GM19324 (cell line): ENCODE data around the gene TRERF1.

Source experiments
- ATAC-seq: cut with Tn5 transposase; IDR thresholded peaks from one replicate; pipeline ENCODE4 v1.9.1; 2021; ENCODE audit warnings: mild to moderate bottlenecking, moderate library complexity; ENCODE audit not compliant: unreplicated experiment, low FRiP score

TRERF1 gene

GRCh38 chr6:42374018-42374669 lies 77.6 kb downstream of the TRERF1 start:
- ATAC-seq: no peak

- ATAC-seq: no peak
Measured at GRCh38 chr6:42372699-42373098, 79.0 kb downstream of the TRERF1 start.

DNA sequence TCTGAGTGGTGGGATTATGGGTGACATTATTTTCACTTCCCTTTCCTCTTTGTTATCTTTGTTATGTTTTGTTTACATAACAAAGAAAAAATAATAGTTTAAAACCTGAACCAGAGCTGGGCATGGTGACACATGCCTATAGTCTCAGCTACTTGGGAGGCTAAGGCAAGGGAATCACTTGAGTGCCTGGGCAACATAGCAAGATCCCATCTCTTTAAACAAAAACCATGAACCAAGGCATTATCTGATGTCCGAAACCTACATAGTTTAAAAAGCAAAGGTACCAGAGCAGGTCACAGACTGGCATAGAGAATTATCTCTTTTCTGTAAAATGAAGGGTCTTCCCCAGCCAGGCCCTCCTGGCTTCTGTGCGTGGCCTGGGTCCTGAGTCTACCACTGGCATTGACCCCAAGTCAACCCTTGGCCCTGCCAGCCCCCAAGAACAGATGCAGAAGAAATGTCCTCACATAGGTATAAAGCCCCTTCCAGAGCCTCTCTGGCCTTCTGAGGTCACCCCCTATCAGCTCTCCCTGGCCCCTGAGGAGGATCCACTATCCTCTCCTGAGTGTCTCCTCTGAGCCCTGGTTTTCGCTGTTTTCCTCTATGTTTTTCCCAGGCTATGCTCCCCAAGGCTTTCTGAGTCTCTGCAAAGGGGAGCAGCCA lies 81.3 kb downstream of the TRERF1 start:
- no peak for ATAC-seq

DNA sequence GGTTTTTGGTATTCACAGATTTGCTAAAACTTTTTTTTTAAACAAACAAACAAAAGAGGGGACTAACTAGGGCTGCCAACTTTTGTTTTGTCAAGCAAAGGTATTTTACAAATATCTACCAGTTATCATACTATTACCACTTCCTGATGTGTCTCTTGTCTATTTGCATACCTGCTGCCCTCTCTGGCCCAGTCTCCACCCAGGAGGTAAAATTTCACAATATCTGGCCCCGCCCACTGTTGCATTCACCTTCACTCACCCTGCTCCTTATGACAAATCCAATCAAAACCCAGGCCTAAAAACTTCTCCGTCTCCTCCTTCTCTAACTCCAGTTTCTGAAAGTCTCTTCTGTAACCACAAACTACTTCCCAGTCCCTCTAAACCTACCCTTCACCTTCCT lies 82.2 kb downstream of the TRERF1 start:
- ATAC-seq: no peak

GRCh38 chr6:42368181-42368580 lies 83.5 kb downstream of the TRERF1 start:
- ATAC-seq: no peak

DNA sequence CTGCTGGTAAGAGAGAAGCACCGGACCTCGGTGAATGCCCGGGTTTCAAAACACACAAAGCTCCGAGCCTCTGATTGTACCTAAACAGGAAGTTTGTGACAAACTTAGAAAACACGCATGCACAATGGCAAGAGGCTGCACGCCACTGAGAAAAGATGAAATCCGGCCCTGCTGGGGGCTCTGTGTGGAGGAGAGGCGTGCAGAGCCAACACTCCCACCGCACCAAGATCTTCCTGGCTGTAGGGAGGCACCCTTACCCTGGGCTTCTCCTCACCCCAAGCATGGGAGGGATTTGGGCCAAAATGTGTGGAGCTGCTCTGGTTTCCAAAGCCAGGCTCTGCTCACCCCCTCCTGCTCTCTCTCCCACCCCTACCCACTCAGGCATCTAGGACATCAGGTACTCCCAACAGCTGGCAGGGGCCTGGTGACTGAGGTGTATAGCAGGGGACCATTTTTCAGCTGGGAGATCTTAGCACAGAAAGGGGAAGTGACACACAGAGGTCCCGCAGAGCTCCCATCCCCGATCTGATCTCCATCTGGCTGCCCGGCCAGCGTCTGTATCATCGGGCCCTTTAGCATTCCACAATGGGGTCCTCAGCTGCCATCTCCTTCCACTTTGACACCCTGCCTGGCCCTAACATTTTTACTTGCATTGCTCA lies 84.2 kb downstream of the TRERF1 start:
- peak; percentile 49 for ATAC-seq

DNA sequence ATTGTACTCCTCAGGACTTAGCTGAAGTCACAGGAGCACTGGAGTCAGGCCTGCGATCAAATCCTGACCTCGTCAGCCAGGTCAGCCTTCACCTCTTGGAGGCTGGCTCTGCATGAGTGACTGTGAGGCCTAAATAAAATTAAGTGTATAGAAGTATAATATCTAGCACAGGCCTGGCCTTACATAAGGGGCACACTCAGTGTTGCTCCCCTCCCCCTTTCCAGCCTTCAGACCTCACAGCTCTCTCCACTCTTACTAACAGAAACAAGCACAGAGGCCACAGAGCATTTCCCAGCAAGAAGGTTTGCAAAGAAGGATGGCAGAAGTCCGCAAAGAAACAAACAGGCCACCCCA lies 84.8 kb downstream of the TRERF1 start:
- ATAC-seq: peak; percentile 15

DNA sequence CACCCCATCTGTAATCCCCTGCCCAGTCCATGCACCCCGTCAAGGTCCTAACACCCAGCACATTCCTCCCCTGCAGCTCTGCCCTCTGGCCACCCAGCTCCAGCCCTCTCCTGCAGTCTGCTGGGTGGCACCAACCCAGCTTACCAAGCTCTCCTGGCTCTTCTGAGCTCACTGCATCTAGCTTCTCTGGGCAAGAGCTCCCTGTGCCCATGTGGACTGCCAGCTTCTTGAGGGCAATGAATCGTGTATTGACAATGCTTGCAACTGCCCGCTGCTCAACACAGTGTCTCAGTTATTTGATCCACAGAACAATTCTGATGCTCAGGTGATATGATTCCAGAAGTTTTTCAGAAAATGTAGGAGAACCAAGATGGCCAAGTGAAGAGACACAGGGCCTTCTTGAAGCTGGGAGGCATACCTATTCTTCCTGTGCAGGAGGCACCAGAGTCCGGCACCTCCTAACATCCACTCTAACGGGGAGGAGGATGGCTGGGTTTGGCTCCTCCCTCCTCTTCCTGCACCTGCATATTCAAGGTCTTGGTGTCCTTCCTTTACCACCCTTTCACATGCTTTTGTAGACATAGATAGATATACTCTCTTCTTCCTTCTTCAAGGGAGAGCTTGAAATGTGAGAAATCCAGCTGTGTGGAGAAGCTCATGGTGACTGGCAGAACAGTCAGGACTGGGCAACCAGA lies 85.6 kb downstream of the TRERF1 start:
- ATAC-seq: no peak

GRCh38 chr6:42365021-42365420 lies 86.7 kb downstream of the TRERF1 start:
- ATAC-seq: no peak

GRCh38 chr6:42363926-42364849 lies 87.5 kb downstream of the TRERF1 start:
- ATAC-seq: no peak

DNA sequence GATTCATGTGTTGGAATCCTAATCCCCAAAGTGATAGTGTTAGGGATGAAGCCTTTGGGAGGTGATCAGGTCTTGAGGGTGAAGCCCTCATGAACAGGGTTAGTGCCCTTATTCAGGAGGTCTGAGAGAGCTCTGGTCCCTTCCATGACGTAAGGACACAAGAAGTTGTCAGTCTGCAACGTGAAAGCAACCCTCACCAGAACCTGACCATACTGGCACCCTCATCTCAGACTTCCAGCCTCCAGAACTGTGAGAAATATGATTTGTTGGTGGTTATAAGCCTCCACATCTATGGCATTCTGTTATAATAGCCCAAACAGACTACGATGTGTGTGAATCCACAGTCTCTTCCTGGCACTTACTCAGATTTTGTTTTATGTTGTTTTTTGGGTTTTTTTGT lies 90.7 kb downstream of the TRERF1 start:
- no peak for ATAC-seq

- no peak for ATAC-seq
Measured at GRCh38 chr6:42359021-42359420, 92.7 kb downstream of the TRERF1 start.

- ATAC-seq: no peak
Measured at GRCh38 chr6:42355416-42355815, 96.3 kb downstream of the TRERF1 start.

DNA sequence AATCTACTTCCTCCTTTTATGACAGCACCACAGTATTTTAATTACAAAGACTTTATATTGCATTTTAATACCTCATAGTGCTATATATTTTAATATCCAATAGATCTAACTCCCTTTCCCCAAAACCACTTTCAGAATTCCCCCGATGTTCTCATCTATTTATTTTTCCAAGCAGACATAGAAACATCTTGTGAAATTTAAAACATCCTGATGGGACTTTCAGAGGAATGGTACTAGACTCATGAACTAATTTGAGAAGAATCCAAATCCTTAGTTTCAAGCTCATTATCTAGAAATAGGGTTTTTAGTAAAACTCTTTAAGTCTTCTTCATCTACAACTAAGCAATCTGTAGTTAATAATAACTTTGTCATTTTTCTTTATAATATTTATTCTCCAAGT lies 97.0 kb downstream of the TRERF1 start:
- ATAC-seq: no peak

GRCh38 chr6:42352856-42353564 lies 98.7 kb downstream of the TRERF1 start:
- no peak for ATAC-seq

- no peak for ATAC-seq
Measured at GRCh38 chr6:42350911-42351310, 100.8 kb downstream of the TRERF1 start.

- ATAC-seq: no peak
Measured at GRCh38 chr6:42349753-42350511, 101.8 kb downstream of the TRERF1 start.

DNA sequence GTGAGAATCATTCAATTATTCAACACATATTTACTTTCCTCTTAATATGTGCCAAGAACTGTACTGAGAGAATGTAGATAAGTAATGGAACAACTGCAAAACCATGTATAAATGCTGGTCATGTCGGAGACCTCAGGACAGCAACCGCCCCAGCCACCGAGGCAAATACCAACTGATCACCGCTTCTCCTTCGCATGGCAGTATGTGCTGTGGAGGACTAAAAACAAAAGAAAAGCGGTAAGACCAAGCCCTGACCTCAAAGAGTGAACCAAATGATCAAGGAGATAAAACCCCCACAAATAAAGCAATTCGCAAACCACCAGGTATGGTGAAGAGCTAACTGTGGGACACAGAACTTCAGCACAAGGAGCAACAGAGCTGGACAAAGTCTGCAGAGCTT lies 104.3 kb downstream of the TRERF1 start:
- no peak for ATAC-seq
